Stomach (tissue), 9 donors: ENCODE data around the gene NDEL1. TPM values are rescaled to one million over a fixed set of nuclear protein-coding genes. Genes with fewer than 3 reads are reported as not detected.

Source experiments
- DNase-seq, 2 donors: peaks; one replicate each; pipeline versions ENCODE4 v3.0.0 to v3.0.0-alpha.2; 2013 to 2019
- H3K27ac ChIP-seq, 5 donors: fragments of 200-600 bp in 4 of 5; sonication (generic) in 4 of 5; one replicate each; pipeline ENCODE4 v1.5.1; 2013 to 2019; ENCODE audit warnings: mild to moderate bottlenecking in 1 of 5, moderate library complexity in 1 of 5
- H3K27me3 ChIP-seq, 3 donors: fragments of 200-600 bp; sonication (generic); one replicate each; pipeline ENCODE4 v1.5.1; 2017 to 2019; ENCODE audit warnings: mixed run types in 1 of 3
- H3K36me3 ChIP-seq, 4 donors: fragments of 200-600 bp; sonication (generic); 1 replicate in 3 of 4; 2 replicates in 1 of 4; pipeline ENCODE4 v1.5.1; 2016 to 2019
- H3K4me1 ChIP-seq, 4 donors: fragments of 200-600 bp; sonication (generic); one replicate each; pipeline ENCODE4 v1.5.1; 2016 to 2019
- H3K4me3 ChIP-seq, 4 donors: fragments of 200-600 bp; sonication (generic) in 3 of 4; one replicate each; pipeline ENCODE4 v1.5.1; 2016 to 2019; ENCODE audit warnings: mild to moderate bottlenecking in 1 of 4
- H3K9me3 ChIP-seq, 4 donors: fragments of 200-600 bp; sonication (generic); one replicate each; pipeline ENCODE4 v1.5.1; 2016 to 2019
- EP300 ChIP-seq: sonication (generic); formaldehyde crosslinking; IDR thresholded peaks from one replicate; pipeline ENCODE4 v1.6.1; 2017; ENCODE audit warnings: antibody characterized with exemption
- POLR2A ChIP-seq, 4 donors: fragments of 450-650 bp; IDR thresholded peaks; one replicate each; pipeline ENCODE4 v1.6.1; 2016; ENCODE audit warnings: antibody characterized with exemption in 4 of 4, control low read depth in 2 of 4, mild to moderate bottlenecking in 1 of 4, moderate library complexity in 1 of 4
- POLR2AphosphoS5 ChIP-seq, 3 donors: sonication (generic); formaldehyde crosslinking; IDR thresholded peaks; one replicate each; pipeline ENCODE4 v1.6.1; 2016; ENCODE audit warnings: antibody characterized with exemption in 3 of 3
- WGBS, 5 donors: extraction: QIAGEN DNeasy Blood & Tissue Kit in 3 of 5; methylation state at CpG; one replicate each; pipeline versions ENCODE4 v1.1.5 to v1.1.7; 2013 to 2018; 5-methylcytosine and 5-hydroxymethylcytosine counted together
- intact Hi-C: fragments of 100-400 bp; cut with DNase I; formaldehyde crosslinking; loops from one replicate; pipeline ENCODE4 v1.15.1; 2023; ENCODE audit warnings: low total_unique reads
- polyA plus RNA-seq, 3 donors: library from polyadenylated mRNA; stranded (reverse); fragments of 200-250 nt; gene quantifications; one replicate each; pipeline ENCODE4 v1.2.3, GENCODE V29; 2013
- total RNA-seq, 5 donors: library from RNA; depleted of rRNA; stranded (reverse); fragments of >200 nt; gene quantifications; one replicate each; pipeline versions ENCODE4 v1.1.0 to v1.2.3, GENCODE V29; 2014 to 2016
- TF ChIP-seq, protein P1 (sequence below), 7 experiments: fragments of 450-650 bp in 4 of 7; fragments of 200-600 bp in 3 of 7; sonication (generic) in 3 of 7; IDR thresholded peaks; one replicate each; pipeline ENCODE4 v1.5.1; 2016 to 2019; ENCODE audit warnings: antibody characterized with exemption in 7 of 7, control low read depth in 2 of 7, mild to moderate bottlenecking in 1 of 7
- donor health status: healthy with polysubstance abuse.
- donor health status: Bipolar disorder and iron deficiency.
- donor health status: healthy.

Gene NDEL1
- total and polyA plus RNA-seq, 8 donors: 12.8 to 102 (median 42.9) TPM

- Histone ChIP-seq H3K36me3 (peaks cover 73 to 100% (median 99%) of the 10 kb centered on the region in 4 donors), H3K27me3 (no peaks in the 10 kb centered on the region), H3K27ac (no peak overlapping the region), H3K4me3 (no peak overlapping the region), H3K4me1 (no peaks in the 10 kb centered on the region), H3K9me3 (no peaks in the 10 kb centered on the region)
- no peak for DNase-seq
- TF ChIP-seq EP300 (no peak), POLR2A (IDR thresholded peaks at IDR 0.05) (no peak), POLR2AphosphoS5 (IDR thresholded peaks at IDR 0.05) (no peak)
- TF ChIP-seq, protein P1, sequence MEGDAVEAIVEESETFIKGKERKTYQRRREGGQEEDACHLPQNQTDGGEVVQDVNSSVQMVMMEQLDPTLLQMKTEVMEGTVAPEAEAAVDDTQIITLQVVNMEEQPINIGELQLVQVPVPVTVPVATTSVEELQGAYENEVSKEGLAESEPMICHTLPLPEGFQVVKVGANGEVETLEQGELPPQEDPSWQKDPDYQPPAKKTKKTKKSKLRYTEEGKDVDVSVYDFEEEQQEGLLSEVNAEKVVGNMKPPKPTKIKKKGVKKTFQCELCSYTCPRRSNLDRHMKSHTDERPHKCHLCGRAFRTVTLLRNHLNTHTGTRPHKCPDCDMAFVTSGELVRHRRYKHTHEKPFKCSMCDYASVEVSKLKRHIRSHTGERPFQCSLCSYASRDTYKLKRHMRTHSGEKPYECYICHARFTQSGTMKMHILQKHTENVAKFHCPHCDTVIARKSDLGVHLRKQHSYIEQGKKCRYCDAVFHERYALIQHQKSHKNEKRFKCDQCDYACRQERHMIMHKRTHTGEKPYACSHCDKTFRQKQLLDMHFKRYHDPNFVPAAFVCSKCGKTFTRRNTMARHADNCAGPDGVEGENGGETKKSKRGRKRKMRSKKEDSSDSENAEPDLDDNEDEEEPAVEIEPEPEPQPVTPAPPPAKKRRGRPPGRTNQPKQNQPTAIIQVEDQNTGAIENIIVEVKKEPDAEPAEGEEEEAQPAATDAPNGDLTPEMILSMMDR (IDR thresholded peaks at IDR 0.05): no peak
- intact Hi-C loops: no loop called here
- 79 to 91% (median 83%) methylated on average over 4 of the region's 4 CpGs for WGBS, 5 donors
These were observed 23.4 kb downstream of the NDEL1 start for GRCh38 chr17:8459107-8459506.

GRCh38 chr17:8459831-8460230 lies 24.1 kb downstream of the NDEL1 start:
- Histone ChIP-seq H3K36me3 (peaks cover 74 to 100% (median 99%) of the 10 kb centered on the region in 4 donors), H3K4me1 (peaks cover 0 to 6% (median 5%) of the 10 kb centered on the region in 4 donors), H3K27me3 (no peaks in the 10 kb centered on the region), H3K9me3 (no peaks in the 10 kb centered on the region), H3K27ac (no peak overlapping the region), H3K4me3 (no peak overlapping the region)
- no peak for DNase-seq
- TF ChIP-seq POLR2AphosphoS5 (IDR thresholded peaks at IDR 0.05): no peak
- TF ChIP-seq, protein P1 (IDR thresholded peaks at IDR 0.05): no peak
- no peak for TF ChIP-seq EP300
- TF ChIP-seq POLR2A (IDR thresholded peaks at IDR 0.05): no peak
- WGBS, 5 donors: 79 to 98% (median 94%) methylated on average over 3 of the region's 3 CpGs
- intact Hi-C loops: no loop called here

GRCh38 chr17:8462564-8462963 lies 26.9 kb downstream of the NDEL1 start:
- intact Hi-C loops: no loop called here
- H3K36me3 ChIP-seq: peaks cover 60 to 100% (median 96%) of the 10 kb centered on the region in 4 donors
- H3K9me3 ChIP-seq: no peaks in the 10 kb centered on the region
- no peak for DNase-seq
- TF ChIP-seq, protein P1 (IDR thresholded peaks at IDR 0.05): no peak
- TF ChIP-seq POLR2AphosphoS5 (IDR thresholded peaks at IDR 0.05): no peak
- no peak for TF ChIP-seq EP300
- TF ChIP-seq POLR2A (IDR thresholded peaks at IDR 0.05): no peak
- no peak overlapping the region for H3K27ac ChIP-seq
- H3K4me1 ChIP-seq: peaks cover 0 to 28% (median 14%) of the 10 kb centered on the region in 4 donors
- no peaks in the 10 kb centered on the region for H3K27me3 ChIP-seq
- 66 to 75% (median 73%) methylated on average over 5 of the region's 5 CpGs for WGBS, 5 donors
- no peak overlapping the region for H3K4me3 ChIP-seq

DNA sequence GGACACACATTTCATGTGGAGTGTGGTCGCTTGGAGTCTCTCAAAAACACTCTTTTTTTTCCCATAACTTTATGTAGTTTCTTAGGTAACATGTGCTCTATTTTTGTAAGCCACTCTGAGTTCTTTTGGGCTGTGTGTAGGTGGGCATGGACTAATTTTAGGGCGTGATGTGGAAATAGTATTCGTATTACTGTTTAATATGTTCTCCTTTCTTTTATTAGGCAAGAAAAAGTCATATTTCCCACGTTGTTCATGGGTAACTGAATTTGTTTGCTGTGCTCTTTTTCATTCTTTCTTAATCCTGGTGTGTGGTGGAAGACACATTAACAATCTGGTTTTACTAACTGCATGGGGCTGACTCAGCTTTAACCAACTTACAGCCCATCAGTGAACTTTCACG lies 27.4 kb downstream of the NDEL1 start:
- H3K4me1 ChIP-seq: peaks cover 0 to 28% (median 14%) of the 10 kb centered on the region in 4 donors
- no peak for DNase-seq
- H3K36me3 ChIP-seq: peaks cover 60 to 100% (median 96%) of the 10 kb centered on the region in 4 donors
- H3K4me3 ChIP-seq: no peak overlapping the region
- H3K9me3 ChIP-seq: no peaks in the 10 kb centered on the region
- 66 to 80% (median 78%) methylated on average over 5 of the region's 5 CpGs for WGBS, 5 donors
- H3K27ac ChIP-seq: no peak overlapping the region
- no peaks in the 10 kb centered on the region for H3K27me3 ChIP-seq
- TF ChIP-seq POLR2AphosphoS5 (IDR thresholded peaks at IDR 0.05) (no peak), EP300 (no peak)
- TF ChIP-seq, protein P1 (IDR thresholded peaks at IDR 0.05): no peak
- intact Hi-C loops: no loop called here
